IMR-90 (cell line): Measurements from ENCODE around the gene RPTOR. TPM values are rescaled to one million over a fixed set of nuclear protein-coding genes. Genes with fewer than 3 reads are reported as not detected.

Experiments
- ATAC-seq: fragments of 200-7000 bp; cut with Tn5 transposase; 2 replicates; pipeline ENCODE4 v1.9.1; 2020; ENCODE audit warnings: low read depth, mild to moderate bottlenecking, moderate library complexity
- BruUV-seq: library from RNA; stranded (reverse); fragments of 400-500 nt; replicated peaks from 2 replicates; lab custom pipeline; 2021; lab: Mats Ljungman, UMichigan
- CTCF ChIA-PET: fragments of 300-600 bp; formaldehyde crosslinking; extraction: SDS; loops from one replicate; lab custom pipeline; 2021; ENCODE audit warnings: antibody characterized with exemption; lab: Yijun Ruan, JAX
- POLR2A ChIA-PET: fragments of 300-600 bp; sonication (Branson Sonifier 250); formaldehyde crosslinking; loops from one replicate; lab custom pipeline; 2022; ENCODE audit warnings: antibody characterized with exemption; ENCODE audit not compliant: unreplicated experiment; lab: Charles Lee
- DNase-seq: peaks from one replicate; pipeline ENCODE4 v3.0.0; 2013
- H2AFZ ChIP-seq: replicated peaks from 2 replicates; pipeline ENCODE3; 2013; ENCODE audit warnings: low read length, mild to moderate bottlenecking; ENCODE audit not compliant: poor library complexity
- H2AK5ac ChIP-seq: 2 replicates; pipeline ENCODE4 v1.6.1; 2013; ENCODE audit warnings: low read depth, low read length, inconsistent platforms
- H2AK9ac ChIP-seq: replicated peaks from 2 replicates; pipeline ENCODE3; 2013; ENCODE audit warnings: mild to moderate bottlenecking, low read depth, low read length, moderate library complexity; ENCODE audit not compliant: poor library complexity
- H2BK120ac ChIP-seq: 2 replicates; pipeline ENCODE4 v1.6.1; 2013; ENCODE audit warnings: low read depth, low read length, inconsistent platforms
- H2BK15ac ChIP-seq: 3 replicates; pipeline ENCODE4 v1.6.1; 2013; ENCODE audit warnings: low read depth, low read length, inconsistent platforms
- H2BK20ac ChIP-seq: 2 replicates; pipeline ENCODE4 v1.6.1; 2013; ENCODE audit warnings: low read depth, mild to moderate bottlenecking, inconsistent platforms, low read length, moderate library complexity
- H2BK5ac ChIP-seq: 2 replicates; pipeline ENCODE4 v1.6.1; 2013; ENCODE audit warnings: mild to moderate bottlenecking, low read depth, low read length, inconsistent platforms; ENCODE audit not compliant: poor library complexity, severe bottlenecking
- H3K14ac ChIP-seq: replicated peaks from 2 replicates; pipeline ENCODE4 v1.6.1; 2013; ENCODE audit warnings: low read depth, low read length, inconsistent platforms
- H3K18ac ChIP-seq: 2 replicates; pipeline ENCODE4 v1.6.1; 2013; ENCODE audit warnings: low read depth, low read length, control low read depth
- H3K23ac ChIP-seq: 2 replicates; pipeline ENCODE4 v1.6.1; 2013; ENCODE audit warnings: low read depth, low read length, inconsistent platforms
- H3K27ac ChIP-seq: 2 replicates; pipeline ENCODE4 v1.5.1; 2013; ENCODE audit warnings: mild to moderate bottlenecking, control low read depth, low read length; ENCODE audit not compliant: insufficient read depth
- H3K27me3 ChIP-seq: 2 replicates; pipeline ENCODE4 v1.6.1; 2013; ENCODE audit warnings: low read length; ENCODE audit not compliant: control insufficient read depth, insufficient read depth
- H3K36me3 ChIP-seq: 2 replicates; pipeline ENCODE4 v1.6.1; 2013; ENCODE audit warnings: low read length, mixed read lengths; ENCODE audit not compliant: control insufficient read depth, insufficient read depth
- H3K4ac ChIP-seq: 2 replicates; pipeline ENCODE4 v1.6.1; 2013; ENCODE audit warnings: low read depth, low read length, inconsistent platforms
- H3K4me1 ChIP-seq: 2 replicates; pipeline ENCODE4 v1.6.1; 2013; ENCODE audit warnings: low read length, mixed read lengths; ENCODE audit not compliant: control insufficient read depth, insufficient read depth
- H3K4me2 ChIP-seq: 2 replicates; pipeline ENCODE4 v1.6.1; 2013; ENCODE audit warnings: low read depth, mild to moderate bottlenecking, control low read depth, low read length, moderate library complexity
- H3K4me3 ChIP-seq: 2 replicates; pipeline ENCODE4 v1.5.1; 2013; ENCODE audit warnings: low read depth, mild to moderate bottlenecking, control low read depth, low read length, moderate library complexity; ENCODE audit not compliant: insufficient read depth
- H3K56ac ChIP-seq: 2 replicates; pipeline ENCODE4 v1.6.1; 2013; ENCODE audit warnings: low read length, inconsistent platforms; ENCODE audit not compliant: insufficient read depth; ENCODE audit errors: extremely low read depth
- H3K79me1 ChIP-seq, 2 experiments: 2 replicates each; pipeline ENCODE4 v1.6.1; 2013; ENCODE audit warnings: low read length in 2 of 2, inconsistent platforms in 1 of 2, low read depth in 1 of 2
- H3K9ac ChIP-seq: 2 replicates; pipeline ENCODE4 v1.6.1; 2013; ENCODE audit warnings: low read depth, low read length, control low read depth
- H3K9me1 ChIP-seq: 2 replicates; pipeline ENCODE4 v1.6.1; 2013; ENCODE audit warnings: low read length, inconsistent platforms; ENCODE audit not compliant: insufficient read depth
- H3K9me3 ChIP-seq: 2 replicates; pipeline ENCODE4 v1.6.1; 2013; ENCODE audit warnings: low read length; ENCODE audit not compliant: control insufficient read depth, insufficient read depth
- H4K20me1 ChIP-seq: 2 replicates; pipeline ENCODE4 v1.6.1; 2013; ENCODE audit warnings: low read length, inconsistent platforms; ENCODE audit not compliant: insufficient read depth
- H4K5ac ChIP-seq: 2 replicates; pipeline ENCODE4 v1.6.1; 2013; ENCODE audit warnings: mild to moderate bottlenecking, low read depth, low read length, control low read depth
- H4K8ac ChIP-seq, 2 experiments: 2 replicates each; pipeline ENCODE4 v1.6.1; 2013; ENCODE audit warnings: low read depth in 2 of 2, low read length in 2 of 2, control low read depth in 1 of 2, inconsistent platforms in 1 of 2
- H4K91ac ChIP-seq: 2 replicates; pipeline ENCODE4 v1.6.1; 2013; ENCODE audit warnings: low read depth, low read length, inconsistent platforms; ENCODE audit not compliant: insufficient read depth
- CHD1 ChIP-seq: IDR thresholded peaks from 2 replicates; pipeline ENCODE4 v1.6.1; 2012; ENCODE audit warnings: low read depth, low read length, improper control_type of control experiment
- FOS ChIP-seq: fragments of 150-350 bp; IDR thresholded peaks from 2 replicates; pipeline ENCODE4 v1.6.1; 2016; ENCODE audit warnings: low read depth, low read length
- MXI1 ChIP-seq: IDR thresholded peaks from 2 replicates; pipeline ENCODE4 v1.6.1; 2012; ENCODE audit warnings: low read depth, mild to moderate bottlenecking, low read length, moderate library complexity, borderline replicate concordance
- NFE2L2 ChIP-seq: fragments of 150-350 bp; IDR thresholded peaks from 2 replicates; pipeline ENCODE4 v1.6.1; 2016; ENCODE audit warnings: low read depth, mild to moderate bottlenecking, low read length
- POLR2A ChIP-seq: IDR thresholded peaks from 2 replicates; pipeline ENCODE4 v1.6.1; 2012; ENCODE audit warnings: mild to moderate bottlenecking, low read depth, low read length
- RCOR1 ChIP-seq: IDR thresholded peaks from 2 replicates; pipeline ENCODE4 v1.6.1; 2012; ENCODE audit warnings: mild to moderate bottlenecking, low read length, improper control_type of control experiment; ENCODE audit not compliant: insufficient replicate concordance
- RFX5 ChIP-seq: IDR thresholded peaks from 2 replicates; pipeline ENCODE4 v1.8.0; 2012; ENCODE audit warnings: low read depth, mild to moderate bottlenecking, low read length, moderate library complexity
- SMC3 ChIP-seq: fragments of 150-350 bp; IDR thresholded peaks from 2 replicates; pipeline ENCODE4 v1.6.1; 2016; ENCODE audit warnings: low read depth, mild to moderate bottlenecking, antibody characterized with exemption, low read length, moderate library complexity
- USF2 ChIP-seq: fragments of 150-350 bp; IDR thresholded peaks from 2 replicates; pipeline ENCODE4 v1.6.1; 2017; ENCODE audit warnings: mild to moderate bottlenecking, antibody characterized with exemption, low read length, low read depth
- WGBS, 2 experiments: methylation state at CpG; one replicate each; pipeline versions ENCODE4 v1.1.5 to v1.1.7; 2013; ENCODE audit warnings: missing lambda C conversion rate in 2 of 2; ENCODE audit not compliant: insufficient read length in 1 of 2; ENCODE audit errors: extremely low coverage in 2 of 2; 5-methylcytosine and 5-hydroxymethylcytosine counted together
- dilution Hi-C: fragments of 300-500 bp; cut with HindIII; formaldehyde crosslinking; loops from one replicate; pipeline ENCODE4 v1.14.3; 2018; ENCODE audit warnings: low sequenced_read_pairs; ENCODE audit not compliant: unreplicated experiment
- in situ Hi-C: fragments of 300-500 bp; cut with MboI; formaldehyde crosslinking; loops from 3 replicates; pipeline ENCODE4 v1.14.3; 2019; ENCODE audit warnings: low sequenced_read_pairs, inconsistent platforms, mixed read lengths
- intact Hi-C: fragments of 100-400 bp; cut with micrococcal nuclease; formaldehyde crosslinking; loops from 2 replicates; pipeline ENCODE4 v1.10.0; 2022
- polyA plus RNA-seq, 3 experiments: library from polyadenylated mRNA; depleted of rRNA; stranded (reverse); fragments of >200 nt; gene quantifications; 2 replicates each; pipeline ENCODE4 v1.2.3, GENCODE V29; 2012; ENCODE audit warnings: low replicate concordance in 1 of 3
- total RNA-seq: library from RNA; depleted of rRNA; stranded (reverse); fragments of >200 nt; gene quantifications from 2 replicates; pipeline ENCODE4 v1.2.3, GENCODE V29; 2012
- TF ChIP-seq, protein P1 (sequence below): fragments of 150-350 bp; IDR thresholded peaks from 2 replicates; pipeline ENCODE4 v1.6.1; 2016; ENCODE audit warnings: low read depth, mild to moderate bottlenecking, low read length, moderate library complexity, borderline replicate concordance

Gene RPTOR
- total and polyA plus RNA-seq, 2 of the 4 experiments (the other 2 are of a cell fraction): 10.8 to 14.7 TPM

DNA sequence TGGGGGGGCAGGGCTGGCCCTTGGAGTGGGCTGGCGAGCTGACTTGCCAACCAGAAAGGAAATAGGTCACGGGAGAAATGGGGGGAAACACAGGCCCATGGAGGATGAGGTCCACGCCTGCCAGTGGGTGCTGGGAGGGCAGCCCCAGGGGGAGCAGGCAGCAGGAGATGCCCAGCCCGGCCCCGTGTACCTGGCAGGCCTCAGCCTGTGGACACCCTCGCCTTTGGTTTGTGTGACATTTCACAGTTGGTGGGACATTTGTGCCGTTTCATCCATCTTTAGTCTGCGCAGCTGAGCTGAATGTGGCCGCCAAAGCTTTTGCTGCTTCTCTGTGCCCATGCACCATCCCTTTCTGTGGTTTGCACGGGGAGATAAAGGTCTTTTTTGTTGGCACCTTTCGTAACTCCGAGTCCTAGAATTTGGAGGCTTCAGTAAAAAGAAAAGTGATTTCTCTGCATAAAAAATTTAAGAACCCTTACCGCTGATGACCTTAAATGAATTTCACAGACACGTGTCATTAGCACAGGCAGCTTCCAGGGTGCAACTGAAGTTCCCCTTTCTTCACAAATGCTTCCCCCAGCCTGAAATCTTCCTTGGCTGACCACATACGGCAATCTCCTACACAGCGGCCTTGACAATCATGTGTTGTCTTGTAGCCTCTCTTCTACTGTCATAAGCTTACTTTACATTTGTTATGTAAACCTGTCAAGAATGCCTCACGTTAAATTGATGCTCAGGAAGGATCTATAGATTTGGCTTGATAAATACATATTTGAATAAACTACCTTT, 193.6 kb downstream of the RPTOR start (continued):
- no peak for TF ChIP-seq RCOR1

- in situ Hi-C loops: no loop called here
- no peak for TF ChIP-seq FOS
- TF ChIP-seq, protein P1, sequence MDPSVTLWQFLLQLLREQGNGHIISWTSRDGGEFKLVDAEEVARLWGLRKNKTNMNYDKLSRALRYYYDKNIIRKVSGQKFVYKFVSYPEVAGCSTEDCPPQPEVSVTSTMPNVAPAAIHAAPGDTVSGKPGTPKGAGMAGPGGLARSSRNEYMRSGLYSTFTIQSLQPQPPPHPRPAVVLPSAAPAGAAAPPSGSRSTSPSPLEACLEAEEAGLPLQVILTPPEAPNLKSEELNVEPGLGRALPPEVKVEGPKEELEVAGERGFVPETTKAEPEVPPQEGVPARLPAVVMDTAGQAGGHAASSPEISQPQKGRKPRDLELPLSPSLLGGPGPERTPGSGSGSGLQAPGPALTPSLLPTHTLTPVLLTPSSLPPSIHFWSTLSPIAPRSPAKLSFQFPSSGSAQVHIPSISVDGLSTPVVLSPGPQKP: no peak
- no peak for TF ChIP-seq CHD1
- no peak for TF ChIP-seq POLR2A
- no peak for TF ChIP-seq SMC3
- no peak for TF ChIP-seq RCOR1
- TF ChIP-seq RFX5: no peak
- no peak for TF ChIP-seq USF2
- TF ChIP-seq MXI1: no peak
- no peak for TF ChIP-seq NFE2L2
Observed at GRCh38 chr17:80738987-80739730, 194.5 kb downstream of the RPTOR start.

More at GRCh38 chr17:80738987-80739730, 194.5 kb downstream of the RPTOR start:
- Histone ChIP-seq H4K8ac (no peak overlapping the region), H3K9ac (no peak overlapping the region), H3K14ac (no peak overlapping the region), H3K4me2 (no peak overlapping the region), H3K27me3 (no peaks in the 10 kb centered on the region), H4K91ac (no peak overlapping the region), H3K79me1 (peaks cover 12 to 29% of the 10 kb centered on the region in 2 experiments; a peak in 2 of 4 replicates), H3K9me1 (peaks cover 15% of the 10 kb centered on the region), H3K56ac (no peak overlapping the region), H2AK5ac (no peak overlapping the region), H4K20me1 (no peaks in the 10 kb centered on the region), H3K27ac (no peak overlapping the region), H3K4me1 (peaks cover 5% of the 10 kb centered on the region), H2BK15ac (no peak overlapping the region), H2BK20ac (no peak overlapping the region), H2AFZ (no peak overlapping the region), H3K9me3 (peaks cover 4% of the 10 kb centered on the region), H3K36me3 (peaks cover 5% of the 10 kb centered on the region), H3K18ac (no peak overlapping the region), H2BK120ac (no peak overlapping the region), H2BK5ac (no peak overlapping the region), H3K4me3 (no peak overlapping the region), H2AK9ac (no peak overlapping the region), H3K4ac (no peak overlapping the region), H3K23ac (no peak overlapping the region), H4K5ac (no peak overlapping the region)
- CTCF ChIA-PET: interaction anchor here (0.6 to 1.3 kb wide), 2 partner anchors 13 to 85 kb away, joined by 3 read pairs; no protein-coding TSS in a partner anchor
- 90% methylated on average over 4 of the region's 21 CpGs; no CpG with 5 or more reads in 1 of the 2 experiments for WGBS, 2 experiments
- no TSS peak for BruUV-seq
- no peak for ATAC-seq
- intact Hi-C loops (no loop called here), dilution Hi-C loops (no loop called here)
- POLR2A ChIA-PET: no interaction called here
- no peak for DNase-seq
